H1 (cell line): Measurements from ENCODE around the gene RPL21. TPM values are rescaled to one million over a fixed set of nuclear protein-coding genes. Genes with fewer than 3 reads are reported as not detected.

Source experiments
- BRCA1 ChIP-seq: IDR thresholded peaks from 2 replicates; pipeline ENCODE4 v1.6.1; 2012; ENCODE audit warnings: low read depth, low read length, improper control_type of control experiment
- CHD2 ChIP-seq: IDR thresholded peaks from 2 replicates; pipeline ENCODE4 v1.6.1; 2012; ENCODE audit warnings: low read length, improper control_type of control experiment
- EP300 ChIP-seq, 2 experiments: IDR thresholded peaks; 1 replicate in 1 of 2; 2 replicates in 1 of 2; pipeline ENCODE4 v1.6.1; 2011 to 2012; ENCODE audit warnings: low read depth in 2 of 2, low read length in 2 of 2, mild to moderate bottlenecking in 2 of 2, borderline replicate concordance in 1 of 2, inconsistent platforms in 1 of 2, moderate library complexity in 1 of 2
- KDM4A ChIP-seq: IDR thresholded peaks from one replicate; pipeline ENCODE4 v1.7.1; 2012; ENCODE audit warnings: low read depth, mild to moderate bottlenecking, moderate library complexity, low read length, inconsistent platforms; ENCODE audit not compliant: severe bottlenecking
- SIN3A ChIP-seq, 2 experiments: IDR thresholded peaks in 1 of 2; conservative IDR thresholded peaks in 1 of 2; 2 replicates each; pipeline ENCODE4 v1.6.1; 2011 to 2012; ENCODE audit warnings: low read length in 2 of 2, improper control_type of control experiment in 1 of 2, low read depth in 1 of 2, mild to moderate bottlenecking in 1 of 2
- SRF ChIP-seq: IDR thresholded peaks from 2 replicates; pipeline ENCODE4 v1.6.1; 2011; ENCODE audit warnings: mild to moderate bottlenecking, low read depth, low read length, moderate library complexity
- polyA plus RNA-seq, 7 experiments: library from polyadenylated mRNA; depleted of rRNA in 3 of 7; stranded (reverse) in 5 of 7; unstranded in 2 of 7; fragments of >200 nt in 5 of 7; fragments of 200-250 nt in 2 of 7; gene quantifications; 1 replicate in 5 of 7; 2 replicates in 1 of 7; 4 replicates in 1 of 7; pipeline versions ENCODE4 v1.2.1 to v1.2.3, GENCODE V29; 2011 to 2013; ENCODE audit warnings: missing spikeins in 2 of 7, mixed read lengths in 2 of 7
- total RNA-seq: library from RNA; stranded (reverse); fragmentation: NEBNext Ultra II Directional; extraction: Animal tissue kit (Norgen Biotek cat#: 25700); gene quantifications from 2 replicates; pipeline ENCODE4 v1.2.1, GENCODE V29; 2021
- TF ChIP-seq, protein P1 (sequence below): IDR thresholded peaks from 2 replicates; pipeline ENCODE4 v1.6.1; 2012; ENCODE audit warnings: low read length, inconsistent platforms

Gene RPL21
- total and polyA plus RNA-seq, 2 of the 8 experiments (the other 6 are each of a cell fraction or from before 2014, with no cell fraction given), result 624 to 1,283 TPM

DNA sequence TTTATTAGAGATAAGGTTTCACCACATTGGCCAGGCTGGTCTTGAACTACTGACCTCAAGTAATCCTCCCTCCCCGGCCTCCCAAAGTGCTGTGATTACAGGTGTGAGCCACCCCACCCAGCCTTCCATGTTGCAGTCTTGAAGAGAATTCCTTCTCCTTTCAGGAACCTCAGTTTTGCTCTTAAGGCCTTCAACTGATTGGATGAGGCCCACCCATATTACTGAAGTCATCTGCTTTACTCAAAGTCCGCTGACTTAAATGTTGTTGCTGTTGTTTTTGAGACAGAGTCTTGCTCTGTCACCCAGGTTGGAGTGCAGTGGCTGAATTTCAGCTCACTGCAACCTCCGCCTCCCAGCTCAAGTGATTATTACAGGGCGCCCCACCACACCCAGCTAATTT is 52.7 kb downstream of the RPL21 start (continued):
- TF ChIP-seq, protein P1, sequence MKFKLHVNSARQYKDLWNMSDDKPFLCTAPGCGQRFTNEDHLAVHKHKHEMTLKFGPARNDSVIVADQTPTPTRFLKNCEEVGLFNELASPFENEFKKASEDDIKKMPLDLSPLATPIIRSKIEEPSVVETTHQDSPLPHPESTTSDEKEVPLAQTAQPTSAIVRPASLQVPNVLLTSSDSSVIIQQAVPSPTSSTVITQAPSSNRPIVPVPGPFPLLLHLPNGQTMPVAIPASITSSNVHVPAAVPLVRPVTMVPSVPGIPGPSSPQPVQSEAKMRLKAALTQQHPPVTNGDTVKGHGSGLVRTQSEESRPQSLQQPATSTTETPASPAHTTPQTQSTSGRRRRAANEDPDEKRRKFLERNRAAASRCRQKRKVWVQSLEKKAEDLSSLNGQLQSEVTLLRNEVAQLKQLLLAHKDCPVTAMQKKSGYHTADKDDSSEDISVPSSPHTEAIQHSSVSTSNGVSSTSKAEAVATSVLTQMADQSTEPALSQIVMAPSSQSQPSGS, result no peak
- no peak for TF ChIP-seq BRCA1
- no peak for TF ChIP-seq EP300 (IDR thresholded peaks at IDR 0.05; ENCODE audit: borderline replicate concordance in 1 of 2, low read depth in 2 of 2, low read length in 2 of 2)
- TF ChIP-seq SIN3A (conservative IDR thresholded peaks at IDR 0.05 in 1 of 2, IDR thresholded peaks at IDR 0.05 in 1 of 2; ENCODE audit: low read depth in 1 of 2, low read length in 2 of 2), result no peak
- no peak for TF ChIP-seq KDM4A
- no peak for TF ChIP-seq SRF
- TF ChIP-seq CHD2, result no peak
